D721Med (cell line): Measurements from ENCODE around the gene MSI1.

Source experiments
- DNase-seq: peaks from one replicate; pipeline ENCODE4 v3.0.0; 2011; ENCODE audit warnings: low spot score; ENCODE audit not compliant: insufficient read length
- FAIRE-seq: peaks from 2 replicates; lab custom pipeline; 2011; peaks lifted over from hg19 to GRCh38; lab: Jason Lieb, UNC
- TF ChIP-seq, protein P1 (sequence below): IDR thresholded peaks from 2 replicates; pipeline ENCODE4 v1.5.1; 2012; ENCODE audit warnings: mild to moderate bottlenecking, control low read depth; ENCODE audit not compliant: insufficient read depth; ENCODE audit errors: missing control alignments

Gene MSI1

DNA sequence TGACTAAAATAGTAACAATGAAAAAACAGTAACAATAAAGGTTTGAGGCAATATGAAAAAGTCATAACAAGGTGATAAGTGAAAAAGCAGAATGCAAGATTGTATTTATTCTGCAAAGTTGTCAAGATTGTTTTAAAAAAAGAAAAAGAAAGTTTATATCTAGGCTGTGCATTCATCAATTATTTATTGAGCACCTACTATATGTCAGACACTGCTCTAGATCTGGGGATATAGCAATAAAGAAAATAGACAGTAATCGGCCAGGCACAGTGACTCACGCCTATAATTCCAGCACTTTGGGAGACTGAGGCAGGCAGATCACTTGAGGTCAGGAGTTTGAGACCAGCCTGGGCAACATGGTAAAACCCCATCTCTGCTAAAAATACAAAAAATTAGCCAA is 45.2 kb downstream of the MSI1 start:
- TF ChIP-seq, protein P1, sequence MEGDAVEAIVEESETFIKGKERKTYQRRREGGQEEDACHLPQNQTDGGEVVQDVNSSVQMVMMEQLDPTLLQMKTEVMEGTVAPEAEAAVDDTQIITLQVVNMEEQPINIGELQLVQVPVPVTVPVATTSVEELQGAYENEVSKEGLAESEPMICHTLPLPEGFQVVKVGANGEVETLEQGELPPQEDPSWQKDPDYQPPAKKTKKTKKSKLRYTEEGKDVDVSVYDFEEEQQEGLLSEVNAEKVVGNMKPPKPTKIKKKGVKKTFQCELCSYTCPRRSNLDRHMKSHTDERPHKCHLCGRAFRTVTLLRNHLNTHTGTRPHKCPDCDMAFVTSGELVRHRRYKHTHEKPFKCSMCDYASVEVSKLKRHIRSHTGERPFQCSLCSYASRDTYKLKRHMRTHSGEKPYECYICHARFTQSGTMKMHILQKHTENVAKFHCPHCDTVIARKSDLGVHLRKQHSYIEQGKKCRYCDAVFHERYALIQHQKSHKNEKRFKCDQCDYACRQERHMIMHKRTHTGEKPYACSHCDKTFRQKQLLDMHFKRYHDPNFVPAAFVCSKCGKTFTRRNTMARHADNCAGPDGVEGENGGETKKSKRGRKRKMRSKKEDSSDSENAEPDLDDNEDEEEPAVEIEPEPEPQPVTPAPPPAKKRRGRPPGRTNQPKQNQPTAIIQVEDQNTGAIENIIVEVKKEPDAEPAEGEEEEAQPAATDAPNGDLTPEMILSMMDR = no peak
- no peak for FAIRE-seq

DNA sequence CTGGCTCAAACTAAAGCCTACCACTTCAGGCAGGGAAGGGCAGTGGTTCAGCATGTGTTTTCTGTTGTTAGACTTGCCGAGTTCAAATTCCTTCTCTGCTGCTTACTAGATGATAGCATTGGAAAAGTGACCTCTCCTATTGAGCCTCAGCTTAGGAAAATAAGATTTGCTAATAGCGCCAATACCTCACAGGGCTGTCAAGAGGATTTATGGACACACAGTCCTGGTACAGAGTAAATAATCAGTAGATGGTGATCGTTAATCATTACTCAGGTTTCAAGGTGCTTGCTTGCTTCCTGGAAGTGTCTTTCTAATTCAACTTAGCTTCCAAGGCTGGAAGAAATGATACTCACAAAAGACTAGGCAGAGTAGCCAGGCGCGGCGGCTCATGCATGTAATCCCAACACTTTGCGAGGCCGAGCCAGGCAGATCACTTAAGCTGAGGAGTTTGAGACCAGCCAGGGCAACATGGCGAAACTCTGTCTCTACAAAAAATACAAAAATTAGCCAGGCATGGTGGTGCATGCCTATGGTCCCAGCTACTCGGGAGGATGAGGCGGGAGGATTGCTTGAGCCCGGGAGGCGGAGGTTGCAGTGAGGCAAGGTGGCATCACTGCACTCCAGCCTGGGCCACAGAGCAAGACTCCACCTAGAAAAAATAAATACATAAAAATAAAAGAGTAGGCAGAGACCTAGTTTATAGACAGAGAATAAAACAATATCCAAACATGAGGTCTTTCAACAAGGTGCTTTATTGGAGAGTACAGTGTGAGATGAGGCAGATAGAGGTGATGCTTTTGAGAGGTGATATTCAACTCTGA is 47.4 kb downstream of the MSI1 start:
- TF ChIP-seq, protein P1 = no peak
- DNase-seq = no peak
- no peak for FAIRE-seq

More for the DNA sequence above, 45.2 kb downstream of the MSI1 start:
- no peak for DNase-seq

DNA sequence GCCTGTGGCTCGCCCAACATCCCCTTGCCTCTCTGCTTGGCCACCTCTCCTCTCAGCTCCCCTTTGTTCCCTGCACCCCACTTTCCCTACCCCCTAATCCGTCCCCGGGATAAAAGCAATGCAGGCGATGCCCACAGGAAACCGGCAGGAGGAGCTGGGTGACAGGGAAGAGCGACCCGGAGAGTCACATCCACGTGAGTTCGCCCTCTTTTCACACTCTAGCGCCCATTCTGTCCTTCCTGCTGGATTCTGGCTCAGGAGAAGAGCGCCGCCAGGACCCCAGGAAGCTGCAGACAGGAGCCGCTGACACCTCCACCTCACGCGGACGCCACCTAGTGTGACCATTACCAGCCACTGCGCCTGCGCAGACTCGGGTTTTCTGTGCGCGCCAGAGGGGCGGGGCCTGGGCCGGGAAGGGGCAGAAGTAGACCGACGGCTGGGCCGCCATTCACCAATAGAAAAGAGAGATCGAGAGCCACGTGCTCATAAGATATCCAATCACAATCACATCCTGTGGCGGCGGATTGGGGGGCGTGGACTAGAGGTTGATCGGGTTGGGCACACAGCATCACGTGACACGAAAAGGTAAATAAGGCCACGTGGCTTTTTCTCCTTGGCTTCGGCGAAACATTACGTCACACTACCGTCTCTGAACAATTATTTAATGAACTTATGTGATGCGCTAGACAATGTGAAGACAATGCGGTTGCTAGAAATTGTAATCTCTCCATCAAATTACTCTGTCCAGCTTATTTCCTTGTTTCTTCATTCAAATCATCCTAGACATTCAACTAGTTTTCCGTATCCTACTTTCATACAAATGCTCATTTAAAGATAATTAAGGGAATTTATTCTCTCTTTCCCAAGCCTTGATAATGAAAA is 51.5 kb downstream of the MSI1 start:
- TF ChIP-seq, protein P1 = peak; percentile 41
- FAIRE-seq (peak; percentile 58), DNase-seq (peak; percentile 80)

DNA sequence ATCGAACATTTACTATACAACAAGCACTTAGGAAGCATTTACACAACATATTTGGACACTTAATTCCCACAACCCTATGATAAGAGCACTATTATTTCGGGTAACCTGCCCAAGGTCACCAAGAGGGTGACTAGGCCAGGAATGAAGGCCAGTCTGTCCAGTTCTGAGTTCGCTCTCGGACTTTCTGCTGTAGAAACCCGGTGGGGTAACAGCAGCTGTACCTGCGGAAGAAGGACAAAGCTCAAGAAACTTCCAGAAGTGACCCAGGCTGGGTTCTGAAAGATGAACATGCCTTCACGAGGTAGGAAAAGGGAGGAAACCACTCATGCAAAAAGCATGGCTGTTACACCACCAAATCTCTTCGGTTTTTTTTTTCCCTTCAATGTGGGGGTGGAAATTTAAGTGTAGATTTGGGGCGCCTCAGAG is 52.2 kb downstream of the MSI1 start:
- FAIRE-seq (no peak), DNase-seq (no peak)
- TF ChIP-seq, protein P1 = no peak

DNA sequence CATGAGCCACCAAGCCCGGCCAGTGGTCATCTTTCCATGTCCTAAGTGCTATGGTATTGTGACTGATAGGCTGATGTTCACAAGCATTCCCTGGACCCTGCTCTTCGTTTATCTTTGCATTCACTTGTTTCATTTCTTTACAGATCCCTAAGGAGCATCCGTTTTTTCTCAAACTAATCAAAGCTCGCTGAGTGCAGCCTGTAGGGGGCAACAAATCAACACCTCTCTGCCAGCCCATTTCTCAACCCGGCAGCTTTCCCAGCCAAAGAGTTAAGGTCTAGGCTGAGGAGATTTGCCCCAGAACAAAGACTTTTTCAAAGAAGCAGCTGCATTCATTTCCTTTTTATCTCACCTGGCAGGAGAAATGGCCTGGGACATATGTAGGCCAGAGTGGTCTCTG is 54.7 kb downstream of the MSI1 start:
- FAIRE-seq (no peak), DNase-seq (no peak)
- TF ChIP-seq, protein P1 = peak; percentile 26

DNA sequence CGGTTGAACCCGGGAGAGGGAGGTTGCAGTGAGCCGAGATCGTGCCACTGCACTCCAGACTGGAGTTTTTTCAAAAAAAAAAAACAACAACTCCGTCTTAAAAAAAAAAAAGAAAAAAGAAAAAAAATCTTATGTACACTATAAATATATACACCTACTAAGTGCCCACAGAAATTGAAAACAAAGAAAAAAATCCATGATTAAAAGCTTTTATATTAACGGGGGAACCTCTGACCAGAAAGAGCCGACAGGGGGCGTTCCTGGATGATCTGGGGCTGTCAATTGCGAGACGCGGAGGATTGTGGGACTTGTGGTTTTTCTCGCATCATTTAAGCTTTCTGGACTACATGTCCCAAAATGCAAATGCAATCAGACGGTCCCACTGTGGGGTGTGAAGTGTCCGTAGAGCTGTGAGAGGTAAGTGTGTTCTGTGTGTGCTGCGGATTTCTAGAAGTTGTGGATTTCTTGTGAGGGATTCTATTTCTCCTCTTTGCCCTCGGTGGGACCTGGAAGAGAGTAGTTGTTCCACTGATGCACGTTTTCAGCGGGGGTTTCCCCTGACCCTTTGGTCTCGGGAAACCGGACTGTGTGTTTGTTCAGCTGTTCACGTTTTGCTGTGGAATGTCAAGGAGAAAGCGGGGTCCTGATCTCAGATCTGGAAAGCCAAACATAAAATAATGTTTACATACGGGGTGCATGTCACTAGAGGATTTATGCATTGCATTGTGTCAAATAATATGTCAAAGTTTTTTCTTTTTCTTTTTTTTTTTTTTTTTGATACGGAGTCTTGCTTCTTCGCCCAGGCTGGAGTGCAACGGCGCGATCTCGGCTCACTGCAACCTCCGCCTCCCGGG is 66.8 kb downstream of the MSI1 start, which contains the start of gene SIRT4:
TSS of gene SIRT4 (plus strand) at position 360 of the 854 bp plus-strand sequence. CDS start 1,241 bp downstream, outside the sequence.
- TF ChIP-seq, protein P1 = peak; percentile 85
- FAIRE-seq = peak; percentile 84
- peak; percentile 83 for DNase-seq
